ENCODE measurements around the gene SOD1. TPM values are rescaled to one million over a fixed set of nuclear protein-coding genes. Genes with fewer than 3 reads are reported as not detected.
A peak's percentile ranks its signal among the peaks of the same experiment; 100 is the strongest.

SOD1 gene
- total RNA-seq: 242 and 344 TPM in 2 replicates
- 463 and 469 TPM in 2 replicates for polyA plus RNA-seq

GRCh38 chr21:31659536-31660258 lies at the start of gene SOD1:
Gene SOD1 (plus strand): TSS chr21:31659693. CDS start chr21:31659770, 77 bp downstream.
- no peaks in the 10 kb centered on the region for H3K9me3 ChIP-seq (ENCODE audit: low read depth)
- H3K4me1 ChIP-seq (ENCODE audit: low read depth): no peaks in the 10 kb centered on the region
- TF ChIP-seq, protein P1, sequence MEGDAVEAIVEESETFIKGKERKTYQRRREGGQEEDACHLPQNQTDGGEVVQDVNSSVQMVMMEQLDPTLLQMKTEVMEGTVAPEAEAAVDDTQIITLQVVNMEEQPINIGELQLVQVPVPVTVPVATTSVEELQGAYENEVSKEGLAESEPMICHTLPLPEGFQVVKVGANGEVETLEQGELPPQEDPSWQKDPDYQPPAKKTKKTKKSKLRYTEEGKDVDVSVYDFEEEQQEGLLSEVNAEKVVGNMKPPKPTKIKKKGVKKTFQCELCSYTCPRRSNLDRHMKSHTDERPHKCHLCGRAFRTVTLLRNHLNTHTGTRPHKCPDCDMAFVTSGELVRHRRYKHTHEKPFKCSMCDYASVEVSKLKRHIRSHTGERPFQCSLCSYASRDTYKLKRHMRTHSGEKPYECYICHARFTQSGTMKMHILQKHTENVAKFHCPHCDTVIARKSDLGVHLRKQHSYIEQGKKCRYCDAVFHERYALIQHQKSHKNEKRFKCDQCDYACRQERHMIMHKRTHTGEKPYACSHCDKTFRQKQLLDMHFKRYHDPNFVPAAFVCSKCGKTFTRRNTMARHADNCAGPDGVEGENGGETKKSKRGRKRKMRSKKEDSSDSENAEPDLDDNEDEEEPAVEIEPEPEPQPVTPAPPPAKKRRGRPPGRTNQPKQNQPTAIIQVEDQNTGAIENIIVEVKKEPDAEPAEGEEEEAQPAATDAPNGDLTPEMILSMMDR (IDR thresholded peaks at IDR 0.05; ENCODE audit: low read depth, low read length): no peak
- no peaks in the 10 kb centered on the region for H3K27me3 ChIP-seq
- DNase-seq (ENCODE audit: low read depth in 1 of 2, low spot score in 1 of 2): peak; percentile 94 to 95
- H3K27ac ChIP-seq: peak within 1 kb of the TSS; percentile 83
- no peaks in the 10 kb centered on the region for H3K36me3 ChIP-seq
- peak within 1 kb of the TSS; percentile 70 for H3K4me3 ChIP-seq

- no peaks in the 10 kb centered on the region for H3K9me3 ChIP-seq (ENCODE audit: low read depth)
- H3K4me1 ChIP-seq (ENCODE audit: low read depth): no peaks in the 10 kb centered on the region
- no peak overlapping the region for H3K27ac ChIP-seq
- no peak overlapping the region for H3K4me3 ChIP-seq
- DNase-seq (ENCODE audit: low read depth in 1 of 2, low spot score in 1 of 2): no peak
- H3K36me3 ChIP-seq: no peaks in the 10 kb centered on the region
- H3K27me3 ChIP-seq: no peaks in the 10 kb centered on the region
- TF ChIP-seq, protein P1 (IDR thresholded peaks at IDR 0.05; ENCODE audit: low read depth, low read length): no peak
Measured at GRCh38 chr21:31611445-31611844, 48.0 kb upstream of the SOD1 start.

GRCh38 chr21:31612894-31613785 lies 46.4 kb upstream of the SOD1 start:
- Histone ChIP-seq H3K27ac (no peak overlapping the region), H3K9me3 (ENCODE audit: low read depth) (no peaks in the 10 kb centered on the region), H3K36me3 (no peaks in the 10 kb centered on the region), H3K4me3 (no peak overlapping the region), H3K4me1 (ENCODE audit: low read depth) (no peaks in the 10 kb centered on the region), H3K27me3 (no peaks in the 10 kb centered on the region)
- TF ChIP-seq, protein P1 (IDR thresholded peaks at IDR 0.05; ENCODE audit: low read depth, low read length): no peak
- DNase-seq (ENCODE audit: low read depth in 1 of 2, low spot score in 1 of 2): peak in 1 of 2 donors; percentile 8

DNA sequence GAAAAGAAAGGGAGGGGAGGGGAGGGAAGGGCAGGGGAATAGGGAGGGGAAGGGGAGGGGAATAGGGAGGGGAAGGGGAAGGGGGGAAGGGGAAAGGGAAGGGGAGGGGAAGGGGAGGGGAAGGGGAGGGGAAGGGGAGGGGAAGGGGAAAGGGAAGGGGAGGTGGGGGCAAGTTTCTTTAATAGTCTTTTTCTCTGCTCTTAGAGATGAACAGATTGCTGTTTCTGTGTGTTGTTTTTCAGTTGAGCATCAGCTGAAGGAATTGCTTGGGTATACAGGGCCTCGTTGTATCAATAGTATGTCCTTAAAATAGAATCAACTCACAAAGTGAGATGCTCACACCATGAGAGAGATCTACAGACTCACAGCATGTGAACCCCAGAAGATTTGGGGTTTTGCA lies 44.8 kb upstream of the SOD1 start:
- no peak for DNase-seq (ENCODE audit: low read depth in 1 of 2, low spot score in 1 of 2)
- Histone ChIP-seq H3K36me3 (no peaks in the 10 kb centered on the region), H3K4me3 (no peak overlapping the region), H3K27me3 (no peaks in the 10 kb centered on the region), H3K4me1 (ENCODE audit: low read depth) (no peaks in the 10 kb centered on the region), H3K9me3 (ENCODE audit: low read depth) (no peaks in the 10 kb centered on the region), H3K27ac (no peak overlapping the region)
- TF ChIP-seq, protein P1 (IDR thresholded peaks at IDR 0.05; ENCODE audit: low read depth, low read length): no peak

DNA sequence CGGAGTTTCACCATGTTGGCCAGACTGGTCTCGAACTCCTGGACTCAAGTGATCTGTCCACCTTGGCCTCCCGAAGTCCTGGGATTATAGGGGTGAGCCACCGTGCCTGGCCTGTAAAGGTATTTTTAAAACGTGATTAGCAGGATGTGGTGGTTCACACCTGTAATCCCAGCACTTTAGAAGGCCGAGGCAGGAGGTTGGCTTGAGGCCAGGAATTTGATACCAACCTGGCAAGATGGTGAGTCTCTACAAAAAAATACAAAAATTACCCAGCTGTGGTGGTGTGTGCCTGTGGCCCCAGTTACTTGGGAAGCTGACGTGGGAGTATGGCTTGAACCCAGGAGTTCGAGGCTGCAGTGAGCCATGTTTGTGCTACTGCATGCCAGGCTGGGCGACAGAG lies 43.3 kb upstream of the SOD1 start:
- no peaks in the 10 kb centered on the region for H3K36me3 ChIP-seq
- no peaks in the 10 kb centered on the region for H3K9me3 ChIP-seq (ENCODE audit: low read depth)
- no peak overlapping the region for H3K4me3 ChIP-seq
- DNase-seq (ENCODE audit: low read depth in 1 of 2, low spot score in 1 of 2): no peak
- H3K27me3 ChIP-seq: no peaks in the 10 kb centered on the region
- no peak overlapping the region for H3K27ac ChIP-seq
- H3K4me1 ChIP-seq (ENCODE audit: low read depth): no peaks in the 10 kb centered on the region
- TF ChIP-seq, protein P1 (IDR thresholded peaks at IDR 0.05; ENCODE audit: low read depth, low read length): no peak

All from cardiac muscle cell (in vitro differentiated cells and primary cell).